Chondrocyte (in vitro differentiated cells): ENCODE measurements around the gene FBXL20. TPM values are rescaled to one million over a fixed set of nuclear protein-coding genes. Genes with fewer than 3 reads are reported as not detected.

Experiments used
- DNase-seq: peaks from one replicate; pipeline ENCODE4 v3.0.0; 2021; ENCODE audit warnings: mixed read lengths, low spot score
- H3K27ac Mint-ChIP-seq: one replicate; pipeline ENCODE4 v1.8.0; 2021; ENCODE audit warnings: mild to moderate bottlenecking, moderate library complexity, mixed read lengths; ENCODE audit not compliant: unreplicated experiment
- H3K27me3 Mint-ChIP-seq: 2 replicates; pipeline ENCODE4 v1.8.0; 2021; ENCODE audit warnings: low read depth, mixed read lengths
- H3K36me3 Mint-ChIP-seq: 2 replicates; pipeline ENCODE4 v1.8.0; 2021; ENCODE audit warnings: low read depth, mixed read lengths
- H3K4me1 Mint-ChIP-seq: 2 replicates; pipeline ENCODE4 v1.8.0; 2021; ENCODE audit warnings: low read depth, mild to moderate bottlenecking, mixed read lengths
- H3K4me3 Mint-ChIP-seq: one replicate; pipeline ENCODE4 v1.8.0; 2021; ENCODE audit warnings: mild to moderate bottlenecking, moderate library complexity, mixed read lengths; ENCODE audit not compliant: unreplicated experiment
- H3K9me3 Mint-ChIP-seq: 2 replicates; pipeline ENCODE4 v1.8.0; 2021; ENCODE audit warnings: low read depth, mixed read lengths
- total RNA-seq: library from RNA; stranded (reverse); gene quantifications from 3 replicates; pipeline ENCODE4 v1.2.1, GENCODE V29; 2021
- TF ChIP-seq, protein P1 (sequence below): fragments of 200-600 bp; sonication (generic); IDR thresholded peaks from 2 replicates; pipeline ENCODE4 v1.5.0; 2021; ENCODE audit warnings: antibody characterized with exemption, mild to moderate bottlenecking, moderate library complexity

The FBXL20 gene
- total RNA-seq, 1 donor from 2014 or later, result 21.8 TPM

GRCh38 chr17:39231091-39231561 lies 170.3 kb downstream of the FBXL20 start:
- Mint-ChIP-seq H3K27ac (no peak overlapping the region), H3K4me1 (peaks cover 27% of the 10 kb centered on the region), H3K36me3 (no peaks in the 10 kb centered on the region), H3K9me3 (no peaks in the 10 kb centered on the region), H3K27me3 (peaks cover 6% of the 10 kb centered on the region), H3K4me3 (no peak overlapping the region)
- TF ChIP-seq, protein P1, sequence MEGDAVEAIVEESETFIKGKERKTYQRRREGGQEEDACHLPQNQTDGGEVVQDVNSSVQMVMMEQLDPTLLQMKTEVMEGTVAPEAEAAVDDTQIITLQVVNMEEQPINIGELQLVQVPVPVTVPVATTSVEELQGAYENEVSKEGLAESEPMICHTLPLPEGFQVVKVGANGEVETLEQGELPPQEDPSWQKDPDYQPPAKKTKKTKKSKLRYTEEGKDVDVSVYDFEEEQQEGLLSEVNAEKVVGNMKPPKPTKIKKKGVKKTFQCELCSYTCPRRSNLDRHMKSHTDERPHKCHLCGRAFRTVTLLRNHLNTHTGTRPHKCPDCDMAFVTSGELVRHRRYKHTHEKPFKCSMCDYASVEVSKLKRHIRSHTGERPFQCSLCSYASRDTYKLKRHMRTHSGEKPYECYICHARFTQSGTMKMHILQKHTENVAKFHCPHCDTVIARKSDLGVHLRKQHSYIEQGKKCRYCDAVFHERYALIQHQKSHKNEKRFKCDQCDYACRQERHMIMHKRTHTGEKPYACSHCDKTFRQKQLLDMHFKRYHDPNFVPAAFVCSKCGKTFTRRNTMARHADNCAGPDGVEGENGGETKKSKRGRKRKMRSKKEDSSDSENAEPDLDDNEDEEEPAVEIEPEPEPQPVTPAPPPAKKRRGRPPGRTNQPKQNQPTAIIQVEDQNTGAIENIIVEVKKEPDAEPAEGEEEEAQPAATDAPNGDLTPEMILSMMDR, result no peak
- no peak for DNase-seq

DNA sequence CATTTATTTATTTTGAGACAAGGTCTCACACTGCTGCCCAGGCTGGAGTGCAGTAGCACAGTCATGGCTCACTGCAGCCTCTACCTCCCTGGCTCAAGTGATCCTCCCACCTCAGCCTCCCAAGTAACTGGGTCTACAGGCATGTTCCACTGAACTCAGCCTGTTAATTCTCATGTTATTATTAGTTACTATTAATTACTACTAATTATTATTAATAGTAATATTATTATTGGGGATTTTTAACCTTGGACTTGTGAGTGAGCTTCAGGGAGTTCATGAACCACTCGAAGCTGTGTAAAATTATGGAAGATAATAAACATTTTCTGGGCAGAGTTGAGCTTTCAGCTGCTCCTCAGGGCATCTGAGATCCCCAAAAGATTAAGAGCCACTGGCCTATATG lies 171.1 kb downstream of the FBXL20 start:
- peaks cover 7% of the 10 kb centered on the region for H3K27me3 Mint-ChIP-seq

DNA sequence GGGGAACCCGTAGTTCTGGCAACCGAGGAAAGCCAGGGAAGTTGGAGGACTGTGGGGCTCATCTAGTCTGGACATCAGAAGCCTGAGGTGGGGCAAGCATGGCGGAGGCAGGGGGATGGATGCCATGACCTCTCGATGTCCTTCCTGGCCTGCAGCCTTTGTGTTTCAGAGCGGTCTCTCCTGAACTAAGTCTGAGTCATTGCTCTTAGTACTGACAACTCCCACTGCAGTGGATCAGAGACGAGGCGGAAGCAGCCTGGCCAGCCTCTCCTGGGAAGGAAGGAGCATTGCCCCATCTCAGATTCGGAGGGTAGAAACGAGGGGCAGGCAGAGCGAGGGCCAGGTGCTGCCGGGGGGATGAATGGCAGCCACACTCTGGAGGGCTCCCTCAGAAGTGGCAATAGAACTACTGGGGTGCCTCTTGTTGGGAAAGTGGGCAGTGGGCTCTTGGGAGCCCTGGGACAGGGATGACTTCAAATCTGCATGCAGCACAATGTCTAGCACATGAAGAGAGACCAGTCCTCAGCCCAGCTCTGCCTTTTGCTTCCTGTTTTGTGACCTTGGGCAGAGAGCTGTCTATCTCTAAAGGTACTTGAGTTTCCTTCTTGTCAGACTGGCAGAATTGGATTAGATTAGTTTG lies 172.0 kb downstream of the FBXL20 start:
- DNase-seq, result no peak
- Mint-ChIP-seq H3K9me3 (no peaks in the 10 kb centered on the region), H3K4me1 (peaks cover 29% of the 10 kb centered on the region), H3K4me3 (no peak overlapping the region), H3K27me3 (peaks cover 9% of the 10 kb centered on the region), H3K27ac (no peak overlapping the region), H3K36me3 (no peaks in the 10 kb centered on the region)
- TF ChIP-seq, protein P1, result no peak

More for the DNA sequence above, 171.1 kb downstream of the FBXL20 start:
- TF ChIP-seq, protein P1, result no peak
- Mint-ChIP-seq H3K9me3 (no peaks in the 10 kb centered on the region), H3K4me1 (peaks cover 26% of the 10 kb centered on the region), H3K27ac (no peak overlapping the region), H3K4me3 (no peak overlapping the region), H3K36me3 (no peaks in the 10 kb centered on the region)
- no peak for DNase-seq

DNA sequence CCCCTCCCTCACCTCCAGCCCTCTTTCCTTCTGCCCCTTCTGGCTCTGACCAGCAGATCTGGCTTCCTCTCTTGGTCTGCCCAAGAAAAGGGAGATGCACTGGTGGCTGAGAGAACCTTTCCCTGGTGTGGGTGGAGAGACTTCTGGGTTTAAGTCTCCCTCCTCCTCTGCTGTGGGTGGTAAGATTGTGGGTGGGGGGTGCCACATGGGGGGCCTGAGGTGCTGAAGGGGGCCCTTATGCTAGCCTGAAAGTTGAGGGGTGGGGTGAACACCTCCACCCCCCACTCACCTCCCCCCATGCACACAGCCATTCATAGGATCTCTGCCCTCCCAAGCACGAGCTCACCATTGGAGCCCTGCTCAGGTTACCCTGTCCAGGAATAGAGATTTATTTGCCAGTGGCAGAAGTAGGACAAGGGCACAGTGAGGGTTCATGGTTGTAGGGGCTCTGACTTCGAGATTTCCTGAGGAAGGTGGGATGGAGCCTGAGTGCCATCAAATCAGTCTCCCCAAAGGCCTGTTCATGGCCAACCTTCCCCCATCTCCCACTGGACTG lies 174.0 kb downstream of the FBXL20 start:
- TF ChIP-seq, protein P1, result no peak
- H3K27me3 Mint-ChIP-seq, result peaks cover 13% of the 10 kb centered on the region
- no peaks in the 10 kb centered on the region for H3K9me3 Mint-ChIP-seq
- no peaks in the 10 kb centered on the region for H3K36me3 Mint-ChIP-seq
- H3K27ac Mint-ChIP-seq, result no peak overlapping the region
- peaks cover 45% of the 10 kb centered on the region for H3K4me1 Mint-ChIP-seq
- no peak for DNase-seq
- H3K4me3 Mint-ChIP-seq, result no peak overlapping the region

GRCh38 chr17:39225959-39226683 lies 175.3 kb downstream of the FBXL20 start:
- Mint-ChIP-seq H3K27me3 (peaks cover 10% of the 10 kb centered on the region), H3K4me1 (peaks cover 34% of the 10 kb centered on the region), H3K4me3 (peak overlapping the region; percentile 68), H3K36me3 (no peaks in the 10 kb centered on the region), H3K9me3 (no peaks in the 10 kb centered on the region), H3K27ac (no peak overlapping the region)
- TF ChIP-seq, protein P1, result no peak
- DNase-seq, result no peak
